HCT116 (cell line): ENCODE data around the gene IL22RA1. TPM values are rescaled to one million over a fixed set of nuclear protein-coding genes. Genes with fewer than 3 reads are reported as not detected.

Source experiments
- ATAC-seq: fragments of 200-7000 bp; cut with Tn5 transposase; 2 replicates; pipeline ENCODE4 v1.9.1; 2020; ENCODE audit warnings: mild to moderate bottlenecking, moderate library complexity
- BruUV-seq: library from RNA; stranded (reverse); fragments of 400-500 nt; replicated peaks from 2 replicates; lab custom pipeline; 2021; lab: Mats Ljungman, UMichigan
- CTCF ChIA-PET: fragments of 300-600 bp; sonication (Branson Sonifier 250); formaldehyde crosslinking; loops from one replicate; lab custom pipeline; 2021; ENCODE audit warnings: antibody characterized with exemption; lab: Charles Lee
- POLR2A ChIA-PET: fragments of 300-600, 350-600 bp; sonication (Branson Sonifier 250); formaldehyde crosslinking; loops from one replicate; lab custom pipeline; 2021; ENCODE audit warnings: antibody characterized with exemption; lab: Charles Lee
- RAD21 ChIA-PET, 2 experiments: fragments of 300-600 bp; sonication (Branson Sonifier 250); formaldehyde crosslinking; loops; one replicate each; lab custom pipeline; 2023; ENCODE audit warnings: low total read pairs in 2 of 2; ENCODE audit not compliant: uncharacterized antibody in 2 of 2, unreplicated experiment in 2 of 2, low non-redundant PET in 1 of 2; lab: Charles Lee
- DNase-seq: peaks from one replicate; pipeline ENCODE4 v3.0.0-alpha.2; 2010; ENCODE audit warnings: low read depth, low spot score
- H2AFZ ChIP-seq: fragments of 200-600 bp; shearing (Covaris generic), sonication (generic); 2 replicates; pipeline ENCODE4 v1.6.1; 2017; ENCODE audit warnings: low read depth, mixed run types, mixed read lengths, antibody characterized with exemption, low read length; ENCODE audit not compliant: poor library complexity, severe bottlenecking
- H3K27ac ChIP-seq: 2 replicates; pipeline ENCODE4 v1.5.1; 2012; ENCODE audit warnings: low read depth, low read length
- H3K27me3 ChIP-seq: fragments of 200-600 bp; sonication (generic); 2 replicates; pipeline ENCODE4 v1.6.1; 2016; ENCODE audit warnings: mixed run types, low read length, mixed read lengths; ENCODE audit not compliant: insufficient read depth
- H3K36me3 ChIP-seq, 2 experiments: fragments of 200-500 bp in 1 of 2; fragments of 200-600 bp in 1 of 2; sonication (Bioruptor generic) in 1 of 2; sonication (generic) in 1 of 2; 2 replicates each; pipeline versions ENCODE4 v1.5.1 to v1.6.1; 2014 to 2016; ENCODE audit warnings: low read length in 2 of 2, inconsistent platforms in 1 of 2, mixed read lengths in 1 of 2, mixed run types in 1 of 2; ENCODE audit not compliant: insufficient read depth in 2 of 2, control insufficient read depth in 1 of 2
- H3K4me1 ChIP-seq, 2 experiments: fragments of 200-600 bp in 1 of 2; sonication (generic) in 1 of 2; 2 replicates each; pipeline versions ENCODE4 v1.5.1 to v1.6.1; 2012 to 2017; ENCODE audit warnings: low read length in 2 of 2, inconsistent platforms in 1 of 2, mild to moderate bottlenecking in 1 of 2, mixed read lengths in 1 of 2, mixed run types in 1 of 2, moderate library complexity in 1 of 2; ENCODE audit not compliant: insufficient read depth in 2 of 2, control insufficient read depth in 1 of 2
- H3K4me2 ChIP-seq: fragments of 200-600 bp; sonication (generic); 2 replicates; pipeline ENCODE4 v1.6.1; 2017; ENCODE audit warnings: mixed run types, low read length, mixed read lengths
- H3K4me3 ChIP-seq, 2 experiments: fragments of 200-600 bp in 1 of 2; sonication (generic) in 1 of 2; replicated peaks in 1 of 2; 2 replicates each; pipeline ENCODE4 v1.5.1; 2011 to 2016; ENCODE audit warnings: low read length in 2 of 2, control low read depth in 1 of 2, low read depth in 1 of 2, mild to moderate bottlenecking in 1 of 2, mixed read lengths in 1 of 2, mixed run types in 1 of 2
- H3K79me2 ChIP-seq: fragments of 200-600 bp; sonication (generic); 2 replicates; pipeline ENCODE4 v1.6.1; 2017; ENCODE audit warnings: mild to moderate bottlenecking, mixed run types, low read length, moderate library complexity, mixed read lengths; ENCODE audit not compliant: insufficient read depth
- H3K9ac ChIP-seq: fragments of 200-600 bp; sonication (generic); 2 replicates; pipeline ENCODE4 v1.6.1; 2016; ENCODE audit warnings: low read length, mixed read lengths
- H3K9me2 ChIP-seq: fragments of 200-600 bp; sonication (generic), shearing (Covaris generic); 2 replicates; pipeline ENCODE4 v1.6.1; 2017; ENCODE audit warnings: mixed run types, mild to moderate bottlenecking, moderate library complexity; ENCODE audit not compliant: insufficient read depth
- H3K9me3 ChIP-seq, 2 experiments: fragments of 200-500 bp in 1 of 2; fragments of 200-600 bp in 1 of 2; sonication (Bioruptor generic) in 1 of 2; sonication (generic) in 1 of 2; 2 replicates each; pipeline ENCODE4 v1.6.1; 2014 to 2017; ENCODE audit warnings: low read length in 2 of 2, mixed read lengths in 2 of 2, inconsistent platforms in 1 of 2, low read depth in 1 of 2, mild to moderate bottlenecking in 1 of 2, mixed run types in 1 of 2, moderate library complexity in 1 of 2; ENCODE audit not compliant: control insufficient read depth in 1 of 2, insufficient read depth in 1 of 2
- H4K20me1 ChIP-seq: fragments of 200-600 bp; sonication (generic), shearing (Covaris generic); 2 replicates; pipeline ENCODE4 v1.6.1; 2017; ENCODE audit warnings: mixed run types, mild to moderate bottlenecking, moderate library complexity; ENCODE audit not compliant: insufficient read depth
- EZH2 ChIP-seq: fragments of 200-600 bp; sonication (generic); IDR thresholded peaks from 2 replicates; pipeline ENCODE4 v1.6.1; 2017; ENCODE audit warnings: antibody characterized with exemption, mixed run types
- EZH2phosphoT487 ChIP-seq: fragments of 200-600 bp; IDR thresholded peaks from 2 replicates; pipeline ENCODE4 v1.6.1; 2018; ENCODE audit warnings: antibody characterized with exemption, borderline replicate concordance
- FOSL1 ChIP-seq: IDR thresholded peaks from 2 replicates; pipeline ENCODE4 v1.6.1; 2012; ENCODE audit warnings: low read depth
- POLR2A ChIP-seq: IDR thresholded peaks from 2 replicates; pipeline ENCODE4 v1.7.0; 2011; ENCODE audit warnings: borderline replicate concordance; ENCODE audit not compliant: insufficient read depth, insufficient read length; ENCODE audit errors: extremely low read depth
- POLR2AphosphoS5 ChIP-seq: IDR thresholded peaks from 2 replicates; pipeline ENCODE4 v1.6.1; 2011; ENCODE audit warnings: mild to moderate bottlenecking, low read depth, low read length, moderate library complexity
- SIN3A ChIP-seq: IDR thresholded peaks from 2 replicates; pipeline ENCODE4 v1.6.1; 2012; ENCODE audit warnings: low read depth
- SP1 ChIP-seq: IDR thresholded peaks from 2 replicates; pipeline ENCODE4 v1.6.1; 2012; ENCODE audit warnings: low read depth
- SRF ChIP-seq: IDR thresholded peaks from 2 replicates; pipeline ENCODE4 v1.6.1; 2012; ENCODE audit warnings: low read depth
- ZNF274 ChIP-seq: fragments of 200-500 bp; sonication (Bioruptor generic); IDR thresholded peaks from 2 replicates; pipeline ENCODE4 v1.6.1; 2014; ENCODE audit warnings: mild to moderate bottlenecking, low read depth, low read length, inconsistent platforms
- intact Hi-C: fragments of 100-400 bp; cut with micrococcal nuclease; formaldehyde crosslinking; loops from 2 replicates; pipeline ENCODE4 v1.10.0; 2022
- total RNA-seq: library from RNA; stranded (reverse); gene quantifications from one replicate; pipeline ENCODE4 v1.2.1, GENCODE V29; 2021; ENCODE audit not compliant: unreplicated experiment
- TF ChIP-seq, protein P1 (sequence below): IDR thresholded peaks from 2 replicates; pipeline ENCODE4 v1.6.1; 2012
- TF ChIP-seq, protein P2 (sequence below): IDR thresholded peaks from 2 replicates; pipeline ENCODE4 v1.6.1; 2012

Gene IL22RA1
- total RNA-seq, 1 experiment from 2014 or later: 2.1 TPM

DNA sequence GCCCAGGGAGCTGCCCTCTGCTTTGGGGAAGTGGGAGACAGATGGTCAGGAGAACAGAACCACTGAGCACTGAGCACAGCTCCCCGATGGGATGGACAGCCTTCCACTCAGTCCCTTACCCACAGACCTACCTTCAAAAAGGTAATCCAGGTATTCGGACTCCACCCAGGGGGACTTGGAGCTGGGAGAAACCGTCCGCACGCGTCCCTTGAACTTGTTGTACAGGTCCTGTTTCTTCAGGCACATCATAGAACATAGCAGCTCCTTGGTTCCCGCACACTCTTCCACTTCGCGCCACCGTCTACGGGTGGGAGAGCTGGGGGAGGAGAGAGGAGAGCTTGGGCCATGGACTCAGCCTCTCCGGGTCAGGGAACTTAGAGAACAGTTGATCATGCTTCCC, 26.3 kb upstream of the IL22RA1 start:
- H3K27me3 ChIP-seq: no peaks in the 10 kb centered on the region
- CTCF ChIA-PET: interaction anchor here (3.0 kb wide), 1 partner anchor 19 kb away, joined by 12 read pairs; no protein-coding TSS in a partner anchor
- H2AFZ ChIP-seq: no peak overlapping the region
- DNase-seq: no peak
- H3K4me3 ChIP-seq: no peak overlapping the region
- POLR2A ChIA-PET: interaction anchor here (0.7 kb wide), 1 partner anchor 207 kb away, joined by 6 read pairs; no protein-coding TSS in a partner anchor
- no peak overlapping the region for H3K4me2 ChIP-seq
- H3K9ac ChIP-seq: no peak overlapping the region
- TF ChIP-seq SIN3A: no peak
- TF ChIP-seq, protein P1, sequence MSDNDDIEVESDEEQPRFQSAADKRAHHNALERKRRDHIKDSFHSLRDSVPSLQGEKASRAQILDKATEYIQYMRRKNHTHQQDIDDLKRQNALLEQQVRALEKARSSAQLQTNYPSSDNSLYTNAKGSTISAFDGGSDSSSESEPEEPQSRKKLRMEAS: no peak
- TF ChIP-seq, protein P2, sequence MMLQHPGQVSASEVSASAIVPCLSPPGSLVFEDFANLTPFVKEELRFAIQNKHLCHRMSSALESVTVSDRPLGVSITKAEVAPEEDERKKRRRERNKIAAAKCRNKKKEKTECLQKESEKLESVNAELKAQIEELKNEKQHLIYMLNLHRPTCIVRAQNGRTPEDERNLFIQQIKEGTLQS: no peak
- H3K27ac ChIP-seq: no peak overlapping the region
- H3K4me1 ChIP-seq: no peaks in the 10 kb centered on the region
- ATAC-seq: no peak
- BruUV-seq: no TSS peak
- peaks cover 3 to 5% of the 10 kb centered on the region in 2 experiments; a peak in 1 of 4 replicates for H3K36me3 ChIP-seq
- H3K79me2 ChIP-seq: no peaks in the 10 kb centered on the region
- no peaks in the 10 kb centered on the region for H3K9me3 ChIP-seq
- no peaks in the 10 kb centered on the region for H3K9me2 ChIP-seq
- RAD21 ChIA-PET: interaction anchor here in 1 of 2 experiments (0.5 kb wide), 1 partner anchor 23 kb away, joined by 3 read pairs; no protein-coding TSS in a partner anchor
- intact Hi-C loops: no loop called here
- H4K20me1 ChIP-seq: no peaks in the 10 kb centered on the region

DNA sequence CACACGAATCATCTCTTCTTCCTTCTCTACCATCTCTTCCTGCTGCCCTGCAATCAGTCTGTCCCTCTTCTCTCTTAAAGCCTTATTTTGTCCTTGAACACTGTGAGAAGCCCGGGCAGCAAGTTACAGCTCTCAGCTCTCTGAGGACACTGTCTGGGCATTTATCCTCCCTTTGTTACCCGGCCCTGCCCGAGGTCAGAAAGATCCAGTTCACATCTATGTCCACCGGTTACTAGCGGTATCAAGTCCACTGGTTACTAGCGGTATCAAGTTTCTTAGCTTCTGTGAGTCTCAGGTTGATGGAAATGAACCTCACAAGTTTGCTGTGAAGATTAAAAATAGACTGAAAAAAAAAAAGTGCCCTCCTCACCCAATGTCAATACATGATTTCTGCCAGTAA, 25.3 kb upstream of the IL22RA1 start:
- Histone ChIP-seq H3K9ac (no peak overlapping the region), H3K9me2 (no peaks in the 10 kb centered on the region), H3K4me2 (no peak overlapping the region), H3K79me2 (no peaks in the 10 kb centered on the region), H4K20me1 (no peaks in the 10 kb centered on the region), H3K36me3 (peaks cover 3 to 5% of the 10 kb centered on the region in 2 experiments; a peak in 1 of 4 replicates), H3K9me3 (no peaks in the 10 kb centered on the region), H3K27ac (no peak overlapping the region), H2AFZ (no peak overlapping the region), H3K27me3 (no peaks in the 10 kb centered on the region), H3K4me3 (no peak overlapping the region), H3K4me1 (no peaks in the 10 kb centered on the region)
- CTCF ChIA-PET: interaction anchor here (3.0 kb wide), 1 partner anchor 18 kb away, joined by 12 read pairs; no protein-coding TSS in a partner anchor
- ATAC-seq: no peak
- intact Hi-C loops: no loop called here
- RAD21 ChIA-PET: no interaction called here
- BruUV-seq: no TSS peak
- TF ChIP-seq EZH2: no peak
- no peak for TF ChIP-seq ZNF274
- no peak for TF ChIP-seq EZH2phosphoT487
- TF ChIP-seq POLR2AphosphoS5: no peak
- no peak for TF ChIP-seq POLR2A
- no peak for TF ChIP-seq FOSL1
- TF ChIP-seq SP1: no peak
- TF ChIP-seq SRF: no peak
- no peak for DNase-seq
- POLR2A ChIA-PET: no interaction called here
